Thyroid gland (tissue), 4 donors: ENCODE results near the gene TMC2.

Source experiments
- POLR2A ChIP-seq, 2 donors: fragments of 450-650 bp; IDR thresholded peaks; one replicate each; pipeline ENCODE4 v1.6.1; 2017; ENCODE audit warnings: antibody characterized with exemption in 2 of 2, mild to moderate bottlenecking in 2 of 2, moderate library complexity in 1 of 2
- TF ChIP-seq, protein P1 (sequence below), 6 experiments: fragments of 200-600 bp in 3 of 6; fragments of 450-650 bp in 3 of 6; sonication (generic) in 3 of 6; IDR thresholded peaks; one replicate each; pipeline ENCODE4 v1.5.1; 2016 to 2019; ENCODE audit warnings: antibody characterized with exemption in 6 of 6, mild to moderate bottlenecking in 2 of 6, inconsistent platforms in 1 of 6, moderate library complexity in 1 of 6

DNA sequence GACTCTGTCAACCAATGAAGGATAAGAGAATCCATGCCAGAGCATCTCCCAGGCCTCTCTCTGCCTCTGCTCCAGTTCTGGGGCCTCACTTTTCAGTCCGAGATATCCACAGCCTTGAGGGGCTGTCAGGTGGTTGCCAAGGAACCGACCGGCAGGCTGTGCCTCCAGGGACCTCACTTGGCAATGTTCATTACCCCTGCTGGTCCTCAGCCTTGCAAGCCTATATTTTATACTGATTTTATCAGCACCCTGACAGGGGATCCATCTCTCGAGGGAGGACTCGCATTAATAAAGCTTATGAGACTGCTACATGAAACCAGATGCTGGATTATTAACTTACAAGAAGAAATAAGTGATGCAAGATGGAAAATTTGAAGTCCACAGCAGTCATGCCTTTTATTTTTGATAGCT is 39.9 kb downstream of the TMC2 start:
- TF ChIP-seq, protein P1, sequence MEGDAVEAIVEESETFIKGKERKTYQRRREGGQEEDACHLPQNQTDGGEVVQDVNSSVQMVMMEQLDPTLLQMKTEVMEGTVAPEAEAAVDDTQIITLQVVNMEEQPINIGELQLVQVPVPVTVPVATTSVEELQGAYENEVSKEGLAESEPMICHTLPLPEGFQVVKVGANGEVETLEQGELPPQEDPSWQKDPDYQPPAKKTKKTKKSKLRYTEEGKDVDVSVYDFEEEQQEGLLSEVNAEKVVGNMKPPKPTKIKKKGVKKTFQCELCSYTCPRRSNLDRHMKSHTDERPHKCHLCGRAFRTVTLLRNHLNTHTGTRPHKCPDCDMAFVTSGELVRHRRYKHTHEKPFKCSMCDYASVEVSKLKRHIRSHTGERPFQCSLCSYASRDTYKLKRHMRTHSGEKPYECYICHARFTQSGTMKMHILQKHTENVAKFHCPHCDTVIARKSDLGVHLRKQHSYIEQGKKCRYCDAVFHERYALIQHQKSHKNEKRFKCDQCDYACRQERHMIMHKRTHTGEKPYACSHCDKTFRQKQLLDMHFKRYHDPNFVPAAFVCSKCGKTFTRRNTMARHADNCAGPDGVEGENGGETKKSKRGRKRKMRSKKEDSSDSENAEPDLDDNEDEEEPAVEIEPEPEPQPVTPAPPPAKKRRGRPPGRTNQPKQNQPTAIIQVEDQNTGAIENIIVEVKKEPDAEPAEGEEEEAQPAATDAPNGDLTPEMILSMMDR (IDR thresholded peaks at IDR 0.05): no peak
- no peak for TF ChIP-seq POLR2A (IDR thresholded peaks at IDR 0.05)
